Measurements from ENCODE around the gene NDUFV3.
"Not testable (repeated sequence)": the region's sequence is repeated elsewhere in the genome, so short reads cannot be mapped to it uniquely, and the experiment has no call there.

Gene NDUFV3

DNA sequence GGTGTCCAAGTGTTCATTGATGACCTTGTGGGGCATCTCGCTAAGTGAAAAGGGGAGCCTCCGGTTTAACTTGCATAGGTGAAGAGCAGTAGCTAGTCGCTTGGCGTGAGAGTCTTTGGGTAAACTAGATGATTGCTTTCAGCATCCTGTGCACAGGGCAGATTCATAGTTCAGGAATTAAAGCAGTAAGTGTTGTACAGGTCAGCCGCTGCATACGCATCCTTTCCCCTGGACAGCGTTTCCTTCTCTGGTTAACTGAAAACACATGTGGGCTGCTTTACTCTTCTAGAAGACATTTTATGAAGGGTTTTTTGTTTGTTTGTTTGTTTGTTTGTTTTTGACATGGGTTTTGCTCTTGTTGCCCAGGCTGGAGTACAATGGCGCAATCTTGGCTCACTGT is 12.1 kb downstream of the NDUFV3 start:
- DNase-seq, result no peak

DNA sequence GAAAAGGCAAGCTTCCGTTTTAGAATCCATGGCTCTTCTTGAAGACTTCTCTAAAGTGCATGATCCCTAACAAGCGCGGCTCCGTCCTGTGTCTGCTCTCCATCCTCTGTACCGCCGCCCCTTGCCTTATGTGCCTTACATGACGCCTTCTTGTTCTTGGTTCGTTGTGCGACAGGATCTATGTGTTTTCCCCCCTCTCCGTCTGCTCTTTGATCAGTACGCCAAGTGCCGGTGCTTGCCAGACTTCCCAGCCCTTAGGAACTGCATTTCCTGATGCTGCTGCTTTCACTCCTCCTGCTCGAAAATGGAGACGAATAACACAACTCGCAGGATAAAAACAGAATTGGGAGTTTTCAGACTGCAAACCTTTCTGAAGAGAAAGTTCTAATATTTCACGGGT is 13.1 kb downstream of the NDUFV3 start:
- DNase-seq, result no peak

DNA sequence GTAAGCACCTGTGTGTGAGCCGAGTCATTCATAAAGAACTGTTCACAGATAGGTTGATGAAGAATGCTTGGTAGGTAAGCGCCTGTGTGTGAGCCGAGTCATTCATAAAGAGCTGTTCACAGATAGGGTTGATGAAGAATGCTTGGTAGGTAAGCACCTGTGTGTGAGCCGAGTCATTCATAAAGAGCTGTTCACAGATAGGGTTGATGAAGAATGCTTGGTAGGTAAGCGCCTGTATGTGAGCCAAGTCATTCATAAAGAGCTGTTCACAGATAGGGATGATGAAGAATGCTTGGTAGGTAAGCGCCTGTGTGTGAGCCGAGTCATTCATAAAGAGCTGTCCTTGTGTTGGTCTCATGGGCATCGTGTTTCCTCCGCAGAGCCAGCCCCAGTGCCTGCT is 15.4 kb downstream of the NDUFV3 start:
- DNase-seq, result not testable (repeated sequence)

DNA sequence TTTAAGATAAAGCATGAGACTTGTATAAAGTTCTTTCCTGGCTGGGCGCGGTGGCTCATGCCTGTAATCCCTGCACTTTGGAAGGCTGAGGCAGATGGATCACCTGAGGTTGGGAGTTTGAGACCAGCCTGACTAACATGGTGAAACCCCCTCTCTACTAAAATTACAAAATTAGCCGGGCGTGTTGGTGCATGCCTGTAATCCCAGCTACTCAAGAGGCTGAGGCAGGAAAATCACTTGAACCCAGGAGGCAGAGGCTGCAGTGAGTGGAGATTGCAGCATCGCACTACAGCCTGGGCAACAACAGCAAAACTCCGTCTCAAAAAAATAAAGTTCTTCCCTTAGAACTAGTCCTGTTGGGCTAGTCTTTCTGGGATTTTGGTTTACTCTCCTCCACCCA is 18.8 kb downstream of the NDUFV3 start:
- DNase-seq, result not testable (repeated sequence)

DNA sequence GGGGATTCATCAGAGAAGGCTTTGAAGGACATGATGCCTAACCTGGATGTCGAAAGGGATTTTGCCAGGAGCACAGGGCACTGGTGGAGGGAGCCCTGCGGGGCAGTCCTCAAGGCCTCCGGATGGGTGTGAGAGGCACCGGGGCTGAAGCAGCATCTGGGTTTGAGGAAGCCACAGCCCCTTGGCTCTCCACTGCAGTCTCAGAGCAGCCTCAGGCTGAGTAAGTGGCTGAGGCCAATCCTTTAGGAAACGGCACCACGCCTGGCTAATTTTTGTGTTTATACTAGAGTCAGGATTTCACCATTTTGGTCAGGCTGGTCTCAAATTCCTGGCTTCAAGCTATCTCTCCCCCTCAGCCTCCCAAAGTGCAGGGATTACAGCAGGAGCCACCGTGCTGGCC is 20.4 kb downstream of the NDUFV3 start:
- DNase-seq, result no peak

DNA sequence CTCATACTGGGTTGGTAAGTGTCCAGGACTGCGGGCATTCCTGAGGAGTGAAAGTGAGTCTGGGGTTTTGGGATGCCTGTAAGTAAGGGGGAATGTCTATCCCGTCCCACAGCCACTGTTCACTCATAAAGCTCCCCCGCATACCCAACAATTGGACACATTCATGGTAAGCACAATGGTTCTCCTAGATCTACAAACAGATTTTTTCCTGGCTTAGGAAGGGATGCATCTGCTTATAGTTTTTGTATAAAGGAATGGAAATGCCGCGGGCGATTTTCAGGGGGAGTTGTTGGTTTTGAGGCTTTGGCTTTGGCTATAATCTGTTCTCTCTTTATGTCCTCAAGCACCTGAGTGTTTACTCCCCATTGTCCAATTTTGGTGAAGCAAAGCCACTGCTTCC is 25.2 kb downstream of the NDUFV3 start:
- DNase-seq, result no peak

DNA sequence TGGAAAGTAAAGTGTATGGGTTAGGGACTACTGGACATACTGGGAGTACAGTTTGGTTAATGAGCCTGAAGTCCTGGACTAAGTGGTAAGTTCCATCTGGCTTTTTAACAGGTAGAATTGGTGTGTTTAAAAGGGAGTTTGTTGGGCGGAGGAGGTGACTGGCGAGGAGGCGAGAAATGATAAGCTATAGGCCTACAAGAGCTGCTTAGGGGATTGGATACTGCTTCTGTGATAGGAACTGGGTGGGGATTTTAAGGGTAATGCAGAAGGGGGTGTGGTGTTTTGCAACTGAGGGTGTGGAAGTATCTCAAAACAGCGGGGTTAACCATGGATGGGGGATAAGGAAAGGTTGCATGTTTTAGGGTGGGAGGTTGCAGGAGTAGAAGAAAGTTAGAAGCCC is 28.8 kb downstream of the NDUFV3 start:
- DNase-seq, result no peak

DNA sequence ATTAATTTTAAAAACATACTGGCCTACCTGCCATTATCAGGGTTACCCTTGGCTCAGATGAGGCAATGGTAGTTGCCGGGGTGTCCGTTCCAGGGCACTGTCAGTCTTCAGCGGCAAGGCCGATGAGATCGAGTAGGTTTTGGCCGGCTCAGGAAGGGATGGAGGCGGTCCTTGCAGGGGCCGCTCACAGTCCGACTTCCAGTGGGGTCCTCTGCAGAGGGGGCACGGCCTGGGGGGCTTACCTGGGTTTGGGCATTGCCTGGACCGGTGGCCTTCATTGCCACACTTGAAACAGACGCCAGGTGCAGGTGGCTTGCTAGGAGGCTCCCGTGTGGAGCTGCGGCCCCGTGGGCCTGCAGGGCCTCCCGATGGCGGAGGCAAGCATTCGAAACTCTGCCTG is 29.8 kb downstream of the NDUFV3 start:
- no peak for DNase-seq

DNA sequence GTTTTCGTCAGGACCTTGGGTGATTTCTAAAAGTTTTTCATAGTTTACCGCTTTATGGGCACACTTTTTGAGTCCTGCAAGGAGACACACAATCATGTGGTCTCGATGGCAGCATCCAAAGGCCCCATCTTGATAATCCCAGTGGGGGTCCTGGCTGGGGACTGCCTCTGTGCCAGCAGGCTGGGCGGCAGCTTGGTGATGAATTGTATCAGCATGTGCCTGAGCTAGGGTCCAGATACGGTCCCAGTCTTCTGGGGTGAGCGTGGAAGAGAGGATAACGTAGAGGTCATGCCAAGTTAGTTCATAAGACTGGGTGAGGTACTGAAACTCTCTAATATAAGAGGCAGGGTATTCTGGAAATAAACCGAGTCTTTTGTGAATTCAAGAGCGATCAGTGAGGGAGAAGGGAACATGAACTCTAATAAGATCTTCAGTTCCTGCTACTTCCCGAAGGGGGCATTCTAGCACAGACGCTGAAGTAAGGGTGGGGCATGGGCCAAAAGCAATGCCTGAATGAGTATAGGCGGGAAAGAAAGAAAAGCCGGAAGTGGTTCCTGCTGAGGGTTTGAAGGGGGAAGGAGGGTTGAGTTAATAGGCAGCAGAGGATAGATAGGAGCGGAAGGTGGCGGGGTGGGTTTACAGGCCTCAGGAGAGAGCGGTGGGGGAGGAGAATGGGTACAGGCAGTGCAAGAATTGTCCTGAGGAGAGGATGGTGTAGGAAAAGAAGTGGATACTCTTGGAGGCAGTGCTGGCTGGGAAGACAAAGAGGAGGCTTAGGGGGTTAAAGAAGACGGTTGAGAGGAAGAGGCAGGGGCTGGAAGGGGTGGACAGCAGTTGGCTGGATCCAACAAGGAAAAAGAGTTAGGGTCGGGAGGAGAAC is 30.7 kb downstream of the NDUFV3 start:
- DNase-seq, result peak; percentile 97

DNA sequence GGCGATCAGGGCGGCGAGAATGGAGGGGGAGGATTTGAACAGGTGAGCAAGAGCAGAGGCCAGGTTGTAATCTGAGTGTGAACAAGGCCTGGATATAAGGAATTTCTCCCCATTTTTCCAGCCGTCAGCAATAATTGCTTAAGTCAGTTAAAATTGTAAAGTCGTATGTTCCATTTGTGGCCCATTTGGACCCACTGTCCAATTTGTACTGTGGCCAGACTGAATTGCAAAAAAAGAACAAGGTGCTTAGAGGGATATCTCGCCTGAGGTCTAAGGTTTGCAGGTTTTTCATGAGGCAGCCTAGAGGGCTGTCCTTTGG is 31.3 kb downstream of the NDUFV3 start:
- no peak for DNase-seq

DNA sequence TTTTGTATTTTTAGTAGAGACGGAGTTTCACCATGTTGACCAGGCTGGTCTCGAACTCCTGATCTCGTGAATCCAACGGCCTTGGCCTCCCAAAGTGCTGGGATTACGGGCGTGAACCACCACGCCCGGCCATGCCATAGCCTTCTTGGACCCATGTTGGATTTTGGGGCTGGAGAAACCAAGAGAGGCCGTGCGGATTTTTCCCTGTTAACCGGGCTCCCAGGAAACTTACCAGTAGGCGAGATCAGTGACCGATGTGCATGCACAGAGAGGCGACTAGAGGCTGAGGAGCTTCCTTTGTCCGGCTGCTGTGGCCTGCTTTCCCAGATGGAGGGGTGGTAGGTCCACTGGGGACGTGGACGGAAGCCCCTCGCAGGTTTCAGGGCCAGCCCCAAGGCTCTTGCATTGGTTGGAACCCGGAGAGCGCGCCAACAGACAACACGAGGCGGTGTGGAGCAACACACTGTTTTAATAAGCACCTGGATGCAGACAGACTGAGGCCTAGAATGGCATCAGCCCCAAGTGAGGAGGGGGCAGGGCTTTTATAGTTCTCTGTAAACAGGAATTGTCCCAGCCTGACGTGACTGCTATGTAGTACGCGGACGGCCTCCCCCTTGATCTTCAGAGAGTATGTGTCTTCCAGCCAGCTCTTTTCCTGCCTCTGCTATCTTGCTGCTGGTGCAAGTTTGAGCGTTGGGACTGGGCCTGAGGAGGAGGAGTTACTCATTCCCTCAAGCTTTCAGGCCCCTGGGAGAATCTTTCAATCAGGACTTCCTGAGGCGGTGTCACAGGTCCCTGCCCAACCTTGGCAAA is 32.2 kb downstream of the NDUFV3 start, which contains the start of gene ERVH48-1:
Gene ERVH48-1, minus strand, starts transcription at position 517 of the 813 bp plus-strand sequence. CDS start 6,624 bp downstream, outside the sequence.
- no peak for DNase-seq

DNA sequence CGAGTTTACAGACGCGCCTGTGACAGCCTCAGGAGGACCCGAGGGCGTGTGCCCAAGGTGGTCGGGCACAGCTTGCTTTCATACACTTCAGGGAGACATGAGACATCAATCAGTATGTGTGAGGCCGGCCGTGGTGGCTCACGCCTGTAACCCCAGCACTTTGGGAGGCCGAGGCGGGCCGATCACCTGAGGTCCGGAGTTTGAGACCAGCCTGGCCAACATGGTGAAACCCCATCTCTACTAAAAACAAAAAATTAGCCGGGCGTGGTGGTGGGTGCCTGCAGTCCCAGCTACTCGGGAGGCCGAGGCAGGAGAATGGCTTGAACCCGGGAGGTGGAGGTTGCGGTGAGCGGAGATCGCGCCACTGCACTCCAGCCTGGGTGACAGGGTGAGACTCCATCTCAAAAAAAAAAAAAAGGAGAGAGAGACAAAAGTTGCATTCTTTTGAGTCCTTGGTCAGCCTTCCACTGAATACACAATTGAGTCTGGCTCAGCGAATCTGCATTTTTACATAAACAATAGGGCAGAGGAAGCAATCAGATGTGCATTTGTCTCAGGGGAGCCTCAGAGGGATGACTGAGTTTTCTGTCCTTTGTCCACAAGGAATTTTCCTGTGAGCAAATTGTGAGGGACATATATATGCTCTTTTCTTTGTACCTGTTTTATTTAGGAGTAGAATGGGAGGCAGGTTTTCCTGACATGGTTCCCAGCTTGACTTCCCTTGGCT is 34.5 kb downstream of the NDUFV3 start:
- DNase-seq, result not testable (repeated sequence)

DNA sequence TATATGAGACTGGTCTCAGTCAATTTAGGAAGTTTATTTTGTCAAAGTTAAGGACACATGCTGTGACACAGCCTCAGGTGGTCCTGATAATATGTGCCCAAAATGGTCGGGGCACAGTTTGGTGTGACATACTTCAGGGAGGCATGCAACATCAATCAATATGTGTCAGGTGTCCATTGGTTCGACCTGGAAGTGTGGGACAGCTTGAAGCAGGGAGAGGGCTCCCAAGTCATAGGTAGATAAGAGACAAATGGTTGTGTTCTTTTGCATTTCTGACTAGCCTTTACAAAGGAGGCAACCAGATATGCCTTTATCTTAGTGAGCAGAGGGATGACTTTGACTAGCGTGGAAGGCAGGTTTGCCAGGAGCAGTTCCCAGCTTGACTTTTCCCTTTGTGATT is 36.9 kb downstream of the NDUFV3 start:
- no peak for DNase-seq

DNA sequence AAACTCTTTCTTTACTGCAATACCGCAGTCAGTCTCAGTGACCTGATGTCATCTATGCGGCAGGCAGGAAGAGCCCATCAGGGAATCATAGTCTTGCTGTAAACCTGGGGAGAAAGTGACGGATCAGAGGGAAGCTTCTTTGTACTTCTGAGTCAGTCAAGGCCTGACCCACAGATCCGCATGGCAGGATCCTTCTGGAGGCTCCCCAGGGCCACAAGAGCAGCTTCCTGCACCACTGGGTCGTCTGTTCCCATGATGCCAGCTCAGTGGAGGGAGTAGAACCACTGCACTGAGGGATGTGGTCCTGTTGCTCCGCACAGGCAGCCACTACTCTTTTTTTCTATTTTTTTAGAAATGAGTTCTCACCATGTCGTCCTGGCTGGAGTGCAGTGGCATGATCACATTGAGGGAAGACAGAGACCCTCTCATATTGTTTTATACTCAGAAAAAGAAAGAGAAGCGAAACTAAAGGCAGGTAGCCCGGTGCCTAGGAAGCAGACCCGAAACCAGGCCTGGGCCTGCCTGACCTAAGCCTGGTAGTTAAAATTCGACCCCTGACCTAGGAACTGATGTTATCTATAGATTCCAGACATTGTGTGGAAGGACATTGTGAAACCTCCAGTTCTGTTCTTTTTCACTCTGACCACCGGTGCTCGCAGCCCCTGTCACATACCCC is 38.6 kb downstream of the NDUFV3 start:
- DNase-seq, result no peak

DNA sequence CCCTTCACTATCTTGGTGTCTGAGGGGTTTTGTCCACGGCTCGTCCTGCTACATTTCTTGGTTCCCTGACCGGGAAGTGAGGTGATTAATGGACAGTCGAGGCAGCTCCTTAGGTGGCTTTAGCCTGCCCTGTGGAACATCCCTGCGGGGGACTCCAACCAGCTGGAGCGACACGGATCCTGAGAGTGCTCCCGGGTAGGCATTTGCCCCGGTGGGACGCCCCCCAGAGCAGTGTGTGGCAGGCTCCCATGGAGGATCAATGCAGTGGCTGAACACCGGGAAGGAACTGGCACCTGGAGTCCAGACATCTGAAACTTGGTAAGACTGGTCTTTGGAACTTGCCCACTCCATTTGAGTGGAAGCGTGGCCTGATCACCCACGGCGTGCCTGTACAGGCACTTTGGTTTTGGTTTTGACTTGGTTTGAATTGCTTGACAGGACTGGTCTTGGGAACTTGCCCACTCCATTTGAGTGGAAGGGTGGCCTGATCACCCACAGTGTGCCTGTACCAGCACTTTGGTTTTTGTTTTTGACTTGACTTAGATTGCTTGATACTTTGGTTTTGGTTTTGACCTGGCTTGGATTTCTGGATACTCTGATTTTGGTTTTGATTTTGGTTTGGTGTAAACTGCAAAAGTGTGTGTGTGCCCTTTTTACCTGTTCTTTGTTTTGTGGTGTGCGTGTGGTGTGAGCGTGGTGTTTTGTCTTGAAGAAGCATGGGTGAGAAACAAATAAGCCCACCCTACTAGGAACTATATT is 39.4 kb downstream of the NDUFV3 start:
- DNase-seq, result not testable (repeated sequence)

DNA sequence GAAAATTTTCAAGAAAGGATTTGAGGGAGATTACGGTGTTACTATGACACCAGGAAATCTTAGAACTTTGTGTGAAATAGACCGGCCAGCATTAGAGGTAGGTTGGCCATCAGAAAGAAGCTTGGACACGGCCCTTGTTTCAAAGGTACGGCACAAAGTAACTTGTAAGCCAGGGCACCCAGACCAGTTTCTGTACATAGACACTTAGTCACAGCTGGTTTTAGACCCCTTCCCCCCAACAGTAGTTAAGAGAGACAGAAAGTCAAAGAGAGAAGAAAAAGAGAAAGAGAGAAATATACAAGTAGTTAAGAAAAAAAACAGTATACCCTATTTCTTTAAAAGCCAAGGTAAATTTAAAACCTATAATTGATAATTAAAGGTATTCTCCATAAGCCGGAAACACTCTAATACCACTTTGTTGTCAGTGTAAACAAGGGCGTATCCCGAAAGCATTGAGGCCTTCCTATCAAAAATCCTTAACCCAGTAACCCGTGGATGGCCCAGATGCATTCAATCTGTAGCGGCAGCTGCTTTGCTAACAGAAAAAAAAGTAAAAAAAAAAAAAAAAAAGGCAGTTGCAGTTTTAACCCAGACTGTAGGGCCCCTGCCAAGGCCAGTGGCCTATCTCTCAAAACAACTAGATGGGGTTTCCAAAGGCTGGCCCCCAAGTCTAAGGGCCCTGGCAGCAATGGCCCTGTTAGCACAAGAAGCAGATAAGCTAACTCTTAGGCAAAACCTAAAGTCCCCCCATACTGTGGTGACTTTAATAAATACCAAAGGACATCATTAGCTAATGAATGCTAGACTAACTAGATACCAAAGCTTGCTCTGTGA is 40.2 kb downstream of the NDUFV3 start:
- not testable (repeated sequence) for DNase-seq

DNA sequence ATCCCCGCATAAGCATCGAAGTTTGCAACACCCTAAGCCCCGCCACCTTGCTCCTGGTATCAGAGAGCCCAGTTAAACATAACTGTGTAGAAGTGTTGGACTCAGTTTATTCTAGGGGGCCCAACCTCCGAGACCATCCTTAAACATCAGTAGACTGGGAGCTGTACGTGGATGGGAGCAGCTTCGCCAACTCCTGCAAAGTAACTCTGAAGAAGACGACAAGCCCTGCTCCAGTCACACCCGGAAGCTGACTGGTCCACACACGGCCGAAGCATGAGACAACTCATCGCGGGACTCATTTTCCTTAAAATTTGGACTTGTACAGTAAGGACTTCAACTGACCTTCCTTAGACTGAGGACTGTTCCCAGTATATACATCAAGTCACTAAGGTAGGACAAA is 40.9 kb downstream of the NDUFV3 start:
- not testable (repeated sequence) for DNase-seq

DNA sequence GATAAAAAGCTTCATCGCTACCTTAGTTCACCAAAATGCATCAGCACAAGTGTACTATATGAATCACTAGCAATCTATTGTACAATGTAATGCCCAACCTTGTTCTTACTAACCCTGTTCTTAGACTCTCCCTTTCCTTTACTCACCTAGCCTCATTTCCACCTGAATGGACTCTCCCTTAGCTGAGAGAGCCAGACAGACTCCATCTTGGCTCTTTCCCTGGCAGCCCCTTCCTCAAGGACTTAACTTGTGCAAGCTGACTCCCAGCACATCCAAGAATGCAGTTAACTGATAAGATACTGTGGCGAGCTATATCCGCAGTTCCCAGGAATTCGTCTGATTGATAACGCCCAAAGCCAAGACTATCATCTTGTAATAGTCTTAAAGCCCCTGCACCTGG is 43.3 kb downstream of the NDUFV3 start:
- not testable (repeated sequence) for DNase-seq

DNA sequence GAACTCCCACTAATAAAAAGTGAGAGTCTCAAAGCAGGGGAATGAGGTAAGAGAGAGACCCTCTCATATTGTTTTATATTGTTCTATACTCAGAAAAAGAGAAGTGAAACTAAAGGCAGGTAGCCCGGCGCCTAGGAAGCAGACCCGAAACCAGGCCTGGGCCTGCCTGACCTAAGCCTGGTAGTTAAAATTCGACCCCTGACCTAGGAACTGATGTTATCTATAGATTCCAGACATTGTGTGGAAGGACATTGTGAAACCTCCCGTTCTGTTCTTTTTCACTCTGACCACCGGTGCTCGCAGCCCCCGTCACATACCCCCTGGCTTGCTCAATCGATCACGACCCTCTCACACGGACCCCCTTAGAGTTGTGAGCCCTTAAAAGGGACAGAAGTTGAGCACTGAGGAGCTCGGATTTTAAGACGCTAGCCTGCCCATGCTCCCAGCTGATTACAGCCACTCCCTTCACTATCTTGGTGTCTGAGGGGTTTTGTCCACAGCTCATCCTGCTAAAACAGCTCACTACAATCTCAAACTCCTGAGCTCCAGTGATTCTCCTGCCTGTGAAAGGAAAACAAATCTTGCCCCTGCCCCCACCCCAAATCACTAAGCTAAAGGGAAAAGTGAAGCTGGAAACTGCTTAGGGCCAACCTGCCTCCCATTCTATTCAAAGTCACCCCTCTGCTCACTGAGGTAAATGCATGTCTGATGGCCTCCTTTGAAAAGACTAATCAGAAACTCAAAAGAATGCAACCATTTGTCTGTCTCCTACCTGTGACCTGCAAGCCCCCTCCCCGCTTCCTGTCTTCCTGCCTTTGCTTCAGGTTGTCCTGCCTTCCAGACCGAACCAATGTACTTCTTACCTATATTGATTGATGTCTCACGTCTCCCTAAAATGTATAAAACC is 44.2 kb downstream of the NDUFV3 start:
- DNase-seq, result not testable (repeated sequence)

All from NCI-H2107 (cell line).